HepG2 (cell line): ENCODE results near the gene UBALD1. TPM values are rescaled to one million over a fixed set of nuclear protein-coding genes. Genes with fewer than 3 reads are reported as not detected.
A peak's percentile ranks its signal among the peaks of the same experiment; 100 is the strongest.

ENCODE experiments used
- CENPT ChIP-seq: sonication (generic); formaldehyde crosslinking; IDR thresholded peaks from 2 replicates; pipeline ENCODE4 v1.8.0; 2022; ENCODE audit warnings: low read depth, mild to moderate bottlenecking, moderate library complexity, missing genetic modification reagents
- GLI4 ChIP-seq: sonication (generic); formaldehyde crosslinking; IDR thresholded peaks from 2 replicates; pipeline ENCODE4 v1.5.1; 2020; ENCODE audit warnings: missing genetic modification reagents, mild to moderate bottlenecking, moderate library complexity, borderline replicate concordance
- HMGXB4 ChIP-seq, 2 experiments: sonication (generic) in 1 of 2; formaldehyde crosslinking in 1 of 2; IDR thresholded peaks; 2 replicates each; pipeline versions ENCODE4 v1.4.0 to v1.6.1; 2018 to 2020; ENCODE audit warnings: missing genetic modification reagents in 2 of 2, borderline replicate concordance in 1 of 2, low read depth in 1 of 2, mild to moderate bottlenecking in 1 of 2, missing biosample characterization in 1 of 2
- HNF4A ChIP-seq: sonication (generic); formaldehyde crosslinking; IDR thresholded peaks from 2 replicates; pipeline ENCODE4 v1.4.0; 2020; ENCODE audit warnings: missing genetic modification reagents
- HNF4G ChIP-seq, 2 experiments: sonication (generic) in 1 of 2; formaldehyde crosslinking in 1 of 2; IDR thresholded peaks; 2 replicates each; pipeline versions ENCODE4 v1.4.0 to v1.6.1; 2011 to 2020; ENCODE audit warnings: borderline replicate concordance in 2 of 2, low read depth in 2 of 2, mild to moderate bottlenecking in 2 of 2, low read length in 1 of 2, missing genetic modification reagents in 1 of 2, moderate library complexity in 1 of 2
- HNRNPK ChIP-seq: fragments of 200-400 bp; formaldehyde crosslinking; IDR thresholded peaks from 2 replicates; pipeline ENCODE4 v1.6.1; 2018; ENCODE audit warnings: low read length, low read depth, moderate library complexity, mild to moderate bottlenecking; ENCODE audit not compliant: poor library complexity, severe bottlenecking
- ISX ChIP-seq: sonication (generic); formaldehyde crosslinking; conservative IDR thresholded peaks from 2 replicates; pipeline ENCODE4 v1.5.0; 2020; ENCODE audit warnings: missing genetic modification reagents
- MAFG ChIP-seq: sonication (generic); formaldehyde crosslinking; IDR thresholded peaks from 2 replicates; pipeline ENCODE4 v1.5.1; 2020; ENCODE audit warnings: mild to moderate bottlenecking, missing genetic modification reagents
- MIER3 ChIP-seq: IDR thresholded peaks from 2 replicates; pipeline ENCODE4 v1.6.1; 2016; ENCODE audit warnings: missing compliant biosample characterization, borderline replicate concordance
- SP1 ChIP-seq, 2 experiments: fragments of 450-650 bp in 1 of 2; sonication (generic) in 1 of 2; formaldehyde crosslinking in 1 of 2; IDR thresholded peaks; 2 replicates each; pipeline versions ENCODE4 v1.4.0 to v1.6.1; 2016 to 2020; ENCODE audit warnings: missing genetic modification reagents in 1 of 2
- SP5 ChIP-seq: IDR thresholded peaks from 2 replicates; pipeline ENCODE4 v1.6.1; 2016; ENCODE audit warnings: low read depth, borderline replicate concordance
- YEATS2 ChIP-seq: sonication (generic); formaldehyde crosslinking; IDR thresholded peaks from 2 replicates; pipeline ENCODE4 v1.4.0; 2020; ENCODE audit warnings: missing genetic modification reagents, borderline replicate concordance
- ZBTB1 ChIP-seq: sonication (generic); formaldehyde crosslinking; IDR thresholded peaks from 2 replicates; pipeline ENCODE4 v1.4.0; 2020; ENCODE audit warnings: missing genetic modification reagents, borderline replicate concordance
- ZFP37 ChIP-seq: sonication (generic); formaldehyde crosslinking; IDR thresholded peaks from 2 replicates; pipeline ENCODE4 v1.4.0; 2020; ENCODE audit warnings: missing genetic modification reagents, borderline replicate concordance
- ZNF331 ChIP-seq: sonication (generic); formaldehyde crosslinking; IDR thresholded peaks from 2 replicates; pipeline ENCODE4 v1.4.0; 2020; ENCODE audit warnings: missing genetic modification reagents
- ZNF333 ChIP-seq: sonication (generic); formaldehyde crosslinking; IDR thresholded peaks from 2 replicates; pipeline ENCODE4 v1.4.0; 2020; ENCODE audit warnings: mild to moderate bottlenecking, missing genetic modification reagents, borderline replicate concordance
- polyA plus RNA-seq, 8 experiments: library from polyadenylated mRNA; depleted of rRNA in 3 of 8; stranded (reverse) in 7 of 8; unstranded in 1 of 8; fragments of >200 nt; fragmentation: Illumina TruSeq in 4 of 8; extraction: Trizol in 4 of 8; gene quantifications; 2 replicates each; pipeline versions ENCODE4 v1.2.1 to v1.2.3, GENCODE V29; 2011 to 2016; ENCODE audit warnings: low read depth in 4 of 8, missing spikeins in 1 of 8, mixed read lengths in 1 of 8; ENCODE audit not compliant: insufficient read depth in 1 of 8
- total RNA-seq, 5 experiments: library from RNA; depleted of rRNA; stranded (reverse); fragments of >200 nt; fragmentation: Illumina TruSeq; extraction: Trizol; gene quantifications; 2 replicates each; pipeline ENCODE4 v1.2.3, GENCODE V29; 2016; ENCODE audit warnings: low read depth in 1 of 5
- TF ChIP-seq, protein P1 (sequence below): sonication (generic); formaldehyde crosslinking; IDR thresholded peaks from 2 replicates; pipeline ENCODE4 v1.8.1; 2023; ENCODE audit warnings: missing genetic modification reagents, inconsistent platforms, borderline replicate concordance
- TF ChIP-seq, protein P2 (sequence below): sonication (generic); formaldehyde crosslinking; IDR thresholded peaks from 2 replicates; pipeline ENCODE4 v1.5.1; 2020; ENCODE audit warnings: mild to moderate bottlenecking, missing genetic modification reagents, borderline replicate concordance

The UBALD1 gene
- total and polyA plus RNA-seq, 2 of the 13 experiments (the other 11 are each of a cell fraction or from before 2014, with no cell fraction given), result 6.8 to 12.3 TPM

- TF ChIP-seq HMGXB4 (CRISPR knock-in tag; IDR thresholded peaks at IDR 0.05; ENCODE audit: borderline replicate concordance in 1 of 2, low read depth in 1 of 2) (peak in 1 of 2 experiments; percentile 83; a peak in 3 of 4 replicates), CENPT (CRISPR knock-in tag) (peak; percentile 28; the same call in 1 of the 2 replicates), GLI4 (peak; percentile 98), ISX (CRISPR knock-in tag) (peak; percentile 51; the same call in 1 of the 2 replicates), ZNF333 (CRISPR knock-in tag) (no peak; the same call in 1 of the 2 replicates), SP1 (IDR thresholded peaks at IDR 0.05) (no peak), SP1 (CRISPR knock-in tag; IDR thresholded peaks at IDR 0.05) (peak; percentile 36; the same call in 1 of the 2 replicates), ZFP37 (CRISPR knock-in tag) (peak; percentile 89), SP5 (CRISPR knock-in tag) (0 out of 2 replicates have a peak, but pooled peaks have one; percentile 27), HNRNPK (no peak), MIER3 (CRISPR knock-in tag) (peak; percentile 86; the same call in 1 of the 2 replicates), ZNF331 (peak; percentile 84), YEATS2 (CRISPR knock-in tag) (peak; percentile 66; the same call in 1 of the 2 replicates), MAFG (CRISPR knock-in tag) (0 out of 2 replicates have a peak, but pooled peaks have one; percentile 14), HNF4A (peak; percentile 93), HNF4G (IDR thresholded peaks at IDR 0.05; ENCODE audit: borderline replicate concordance, low read depth, low read length) (peak; percentile 78), HNF4G (CRISPR knock-in tag; IDR thresholded peaks at IDR 0.05; ENCODE audit: borderline replicate concordance, low read depth) (peak; percentile 69; the same call in 1 of the 2 replicates), ZBTB1 (no peak)
- TF ChIP-seq, protein P1, sequence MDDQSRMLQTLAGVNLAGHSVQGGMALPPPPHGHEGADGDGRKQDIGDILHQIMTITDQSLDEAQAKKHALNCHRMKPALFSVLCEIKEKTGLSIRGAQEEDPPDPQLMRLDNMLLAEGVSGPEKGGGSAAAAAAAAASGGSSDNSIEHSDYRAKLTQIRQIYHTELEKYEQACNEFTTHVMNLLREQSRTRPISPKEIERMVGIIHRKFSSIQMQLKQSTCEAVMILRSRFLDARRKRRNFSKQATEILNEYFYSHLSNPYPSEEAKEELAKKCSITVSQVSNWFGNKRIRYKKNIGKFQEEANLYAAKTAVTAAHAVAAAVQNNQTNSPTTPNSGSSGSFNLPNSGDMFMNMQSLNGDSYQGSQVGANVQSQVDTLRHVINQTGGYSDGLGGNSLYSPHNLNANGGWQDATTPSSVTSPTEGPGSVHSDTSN, result no peak
- TF ChIP-seq, protein P2, sequence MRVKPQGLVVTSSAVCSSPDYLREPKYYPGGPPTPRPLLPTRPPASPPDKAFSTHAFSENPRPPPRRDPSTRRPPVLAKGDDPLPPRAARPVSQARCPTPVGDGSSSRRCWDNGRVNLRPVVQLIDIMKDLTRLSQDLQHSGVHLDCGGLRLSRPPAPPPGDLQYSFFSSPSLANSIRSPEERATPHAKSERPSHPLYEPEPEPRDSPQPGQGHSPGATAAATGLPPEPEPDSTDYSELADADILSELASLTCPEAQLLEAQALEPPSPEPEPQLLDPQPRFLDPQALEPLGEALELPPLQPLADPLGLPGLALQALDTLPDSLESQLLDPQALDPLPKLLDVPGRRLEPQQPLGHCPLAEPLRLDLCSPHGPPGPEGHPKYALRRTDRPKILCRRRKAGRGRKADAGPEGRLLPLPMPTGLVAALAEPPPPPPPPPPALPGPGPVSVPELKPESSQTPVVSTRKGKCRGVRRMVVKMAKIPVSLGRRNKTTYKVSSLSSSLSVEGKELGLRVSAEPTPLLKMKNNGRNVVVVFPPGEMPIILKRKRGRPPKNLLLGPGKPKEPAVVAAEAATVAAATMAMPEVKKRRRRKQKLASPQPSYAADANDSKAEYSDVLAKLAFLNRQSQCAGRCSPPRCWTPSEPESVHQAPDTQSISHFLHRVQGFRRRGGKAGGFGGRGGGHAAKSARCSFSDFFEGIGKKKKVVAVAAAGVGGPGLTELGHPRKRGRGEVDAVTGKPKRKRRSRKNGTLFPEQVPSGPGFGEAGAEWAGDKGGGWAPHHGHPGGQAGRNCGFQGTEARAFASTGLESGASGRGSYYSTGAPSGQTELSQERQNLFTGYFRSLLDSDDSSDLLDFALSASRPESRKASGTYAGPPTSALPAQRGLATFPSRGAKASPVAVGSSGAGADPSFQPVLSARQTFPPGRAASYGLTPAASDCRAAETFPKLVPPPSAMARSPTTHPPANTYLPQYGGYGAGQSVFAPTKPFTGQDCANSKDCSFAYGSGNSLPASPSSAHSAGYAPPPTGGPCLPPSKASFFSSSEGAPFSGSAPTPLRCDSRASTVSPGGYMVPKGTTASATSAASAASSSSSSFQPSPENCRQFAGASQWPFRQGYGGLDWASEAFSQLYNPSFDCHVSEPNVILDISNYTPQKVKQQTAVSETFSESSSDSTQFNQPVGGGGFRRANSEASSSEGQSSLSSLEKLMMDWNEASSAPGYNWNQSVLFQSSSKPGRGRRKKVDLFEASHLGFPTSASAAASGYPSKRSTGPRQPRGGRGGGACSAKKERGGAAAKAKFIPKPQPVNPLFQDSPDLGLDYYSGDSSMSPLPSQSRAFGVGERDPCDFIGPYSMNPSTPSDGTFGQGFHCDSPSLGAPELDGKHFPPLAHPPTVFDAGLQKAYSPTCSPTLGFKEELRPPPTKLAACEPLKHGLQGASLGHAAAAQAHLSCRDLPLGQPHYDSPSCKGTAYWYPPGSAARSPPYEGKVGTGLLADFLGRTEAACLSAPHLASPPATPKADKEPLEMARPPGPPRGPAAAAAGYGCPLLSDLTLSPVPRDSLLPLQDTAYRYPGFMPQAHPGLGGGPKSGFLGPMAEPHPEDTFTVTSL (CRISPR knock-in tag), result peak; percentile 88
These were observed 49.2 kb upstream of the UBALD1 start (continued) for GRCh38 chr16:4663777-4664465.
